ENCODE results near the gene TRIB2. TPM values are rescaled to one million over a fixed set of nuclear protein-coding genes. Genes with fewer than 3 reads are reported as not detected.

TRIB2 gene
- total and polyA plus RNA-seq, 2 donors (not counting 3 experiments of a cell fraction or from before 2014, with no cell fraction given) = 15.8 to 20.5 TPM

GRCh38 chr2:12725233-12726187 lies 8.8 kb downstream of the TRIB2 start:
- H3K4me1 ChIP-seq (ENCODE audit: control insufficient read depth, extremely low read depth, insufficient read depth, low read length) = no peaks in the 10 kb centered on the region
- BruUV-seq (replicated peaks) = no TSS peak
- H3K4me3 ChIP-seq (replicated peaks in 1 of 3; ENCODE audit: insufficient read depth in 1 of 3, low read depth in 1 of 3, low read length in 3 of 3) = no peak overlapping the region
- POLR2A ChIA-PET = interaction anchor here (1.1 kb wide), 1 partner anchor 8 kb away, joined by 4 read pairs; no protein-coding TSS in a partner anchor
- no peak for FAIRE-seq
- H3K79me2 ChIP-seq (ENCODE audit: control insufficient read depth, insufficient read depth, low read length) = no peaks in the 10 kb centered on the region
- no peak overlapping the region for H2AFZ ChIP-seq (ENCODE audit: low read depth, low read length)
- H3K9ac ChIP-seq (replicated peaks; ENCODE audit: extremely low read depth, insufficient read depth, low read length) = no peak overlapping the region
- no peaks in the 10 kb centered on the region for H3K27me3 ChIP-seq (ENCODE audit: control insufficient read depth in 2 of 2, insufficient read depth in 2 of 2, low read length in 2 of 2)
- H3K36me3 ChIP-seq (ENCODE audit: control insufficient read depth in 2 of 2, extremely low read depth in 1 of 2, insufficient read depth in 2 of 2, low read length in 2 of 2) = peaks cover 0 to 23% of the 10 kb centered on the region in 2 experiments
- H4K20me1 ChIP-seq (replicated peaks; ENCODE audit: control insufficient read depth, extremely low read depth, insufficient read depth, low read length) = no peaks in the 10 kb centered on the region
- H3K9me1 ChIP-seq (replicated peaks; ENCODE audit: control insufficient read depth, extremely low read depth, insufficient read depth, low read length) = no peaks in the 10 kb centered on the region
- no peak overlapping the region for H3K27ac ChIP-seq (ENCODE audit: insufficient read depth, low read depth, low read length)
- no peaks in the 10 kb centered on the region for H3K9me3 ChIP-seq (replicated peaks; ENCODE audit: control insufficient read depth, insufficient read depth, low read length)
- dilution Hi-C loops (cut with MboI; ENCODE audit: extremely low pct_ligation_motif_present, low sequenced_read_pairs) (no loop called here), intact Hi-C loops (cut with micrococcal nuclease) (no loop called here)
- H3K4me2 ChIP-seq (ENCODE audit: insufficient read depth, low read length) = no peak overlapping the region
- TF ChIP-seq, protein P1, sequence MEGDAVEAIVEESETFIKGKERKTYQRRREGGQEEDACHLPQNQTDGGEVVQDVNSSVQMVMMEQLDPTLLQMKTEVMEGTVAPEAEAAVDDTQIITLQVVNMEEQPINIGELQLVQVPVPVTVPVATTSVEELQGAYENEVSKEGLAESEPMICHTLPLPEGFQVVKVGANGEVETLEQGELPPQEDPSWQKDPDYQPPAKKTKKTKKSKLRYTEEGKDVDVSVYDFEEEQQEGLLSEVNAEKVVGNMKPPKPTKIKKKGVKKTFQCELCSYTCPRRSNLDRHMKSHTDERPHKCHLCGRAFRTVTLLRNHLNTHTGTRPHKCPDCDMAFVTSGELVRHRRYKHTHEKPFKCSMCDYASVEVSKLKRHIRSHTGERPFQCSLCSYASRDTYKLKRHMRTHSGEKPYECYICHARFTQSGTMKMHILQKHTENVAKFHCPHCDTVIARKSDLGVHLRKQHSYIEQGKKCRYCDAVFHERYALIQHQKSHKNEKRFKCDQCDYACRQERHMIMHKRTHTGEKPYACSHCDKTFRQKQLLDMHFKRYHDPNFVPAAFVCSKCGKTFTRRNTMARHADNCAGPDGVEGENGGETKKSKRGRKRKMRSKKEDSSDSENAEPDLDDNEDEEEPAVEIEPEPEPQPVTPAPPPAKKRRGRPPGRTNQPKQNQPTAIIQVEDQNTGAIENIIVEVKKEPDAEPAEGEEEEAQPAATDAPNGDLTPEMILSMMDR (IDR thresholded peaks at IDR 0.05; ENCODE audit: extremely low read depth in 1 of 2, insufficient read depth in 1 of 2, low read depth in 1 of 2, low read length in 2 of 2) = no peak
- TF ChIP-seq GATA2 (IDR thresholded peaks at IDR 0.05; ENCODE audit: insufficient read depth, insufficient read length, low read depth, low read length) (no peak), MYC (IDR thresholded peaks at IDR 0.05; ENCODE audit: low read depth, low read length) (no peak), JUN (IDR thresholded peaks at IDR 0.05; ENCODE audit: borderline replicate concordance, insufficient read depth, insufficient read length, low read depth) (no peak), MAX (IDR thresholded peaks at IDR 0.05; ENCODE audit: insufficient read depth, insufficient read length) (no peak), FOS (IDR thresholded peaks at IDR 0.05; ENCODE audit: borderline replicate concordance, insufficient read depth, low read length) (no peak), POLR2A (IDR thresholded peaks at IDR 0.05; ENCODE audit: low read depth, low read length) (no peak), EZH2 (IDR thresholded peaks at IDR 0.05; ENCODE audit: borderline replicate concordance, low read depth, low read length, severe bottlenecking) (no peak), POLR2AphosphoS5 (IDR thresholded peaks at IDR 0.05; ENCODE audit: insufficient read depth, low read depth, low read length) (no peak)
- DNase-seq (ENCODE audit: low read depth, low spot score) = no peak
- CTCF ChIA-PET = interaction anchor here (1.1 to 2.2 kb wide), 4 partner anchors 8 to 207 kb away, joined by 3 to 6 read pairs (median 5); partner anchors contain the start of gene TRIB2
